ENCODE results near the gene OLFM2. TPM values are rescaled to one million over a fixed set of nuclear protein-coding genes. Genes with fewer than 3 reads are reported as not detected.
"Not testable (repeated sequence)": the region's sequence is repeated elsewhere in the genome, so short reads cannot be mapped to it uniquely, and the experiment has no call there.

Gene OLFM2
- total RNA-seq, 1 donor from 2014 or later = 121 TPM

- no peak for DNase-seq
Observed at GRCh38 chr19:9860407-9860806, 75.9 kb downstream of the OLFM2 start.

- DNase-seq = no peak
Observed at GRCh38 chr19:9858766-9859165, 77.5 kb downstream of the OLFM2 start.

GRCh38 chr19:9857920-9858746 lies 78.2 kb downstream of the OLFM2 start:
- DNase-seq = no peak

- DNase-seq = no peak
Observed at GRCh38 chr19:9857076-9857721, 79.1 kb downstream of the OLFM2 start.

- no peak for DNase-seq
Observed at GRCh38 chr19:9856609-9857008, 79.7 kb downstream of the OLFM2 start.

GRCh38 chr19:9854282-9854846 lies 82.0 kb downstream of the OLFM2 start:
- DNase-seq = no peak

GRCh38 chr19:9850235-9850959 lies 85.9 kb downstream of the OLFM2 start:
- DNase-seq = no peak

GRCh38 chr19:9849791-9850190 lies 86.5 kb downstream of the OLFM2 start:
- no peak for DNase-seq

GRCh38 chr19:9848762-9849161 lies 87.6 kb downstream of the OLFM2 start:
- no peak for DNase-seq

- DNase-seq = no peak
Observed at GRCh38 chr19:9848060-9848459, 88.3 kb downstream of the OLFM2 start.

GRCh38 chr19:9847087-9847671 lies 89.1 kb downstream of the OLFM2 start:
- DNase-seq = peak; percentile 69

- not testable (repeated sequence) for DNase-seq
Observed at GRCh38 chr19:9843626-9844273, 92.6 kb downstream of the OLFM2 start.

GRCh38 chr19:9842834-9843625 lies 93.3 kb downstream of the OLFM2 start:
- no peak for DNase-seq

- DNase-seq = no peak
Observed at GRCh38 chr19:9839415-9839814, 96.9 kb downstream of the OLFM2 start.

- no peak for DNase-seq
Observed at GRCh38 chr19:9838324-9838723, 98.0 kb downstream of the OLFM2 start.

GRCh38 chr19:9836021-9836420 lies 100.3 kb downstream of the OLFM2 start:
- DNase-seq = no peak

GRCh38 chr19:9835507-9835949 lies 100.8 kb downstream of the OLFM2 start:
- no peak for DNase-seq

GRCh38 chr19:9834726-9835506 lies 101.4 kb downstream of the OLFM2 start, which contains the start of gene PIN1:
TSS of gene PIN1 (plus strand) at chr19:9835318. CDS start at chr19:9835345, 27 bp downstream.
- DNase-seq = peak; percentile 98

- no peak for DNase-seq
Observed at GRCh38 chr19:9834307-9834725, 102.0 kb downstream of the OLFM2 start.

GRCh38 chr19:9828551-9829063 lies 107.7 kb downstream of the OLFM2 start:
- no peak for DNase-seq
